SU-DHL-6 (cell line): ENCODE data around the gene DVL1.

Experiments used
- CTCF ChIP-seq: fragments of 200-600 bp; sonication (generic); IDR thresholded peaks from one replicate; pipeline ENCODE4 v1.5.1; 2017; ENCODE audit warnings: antibody characterized with exemption, mild to moderate bottlenecking, low read length, moderate library complexity; ENCODE audit not compliant: insufficient read depth, poor library complexity, severe bottlenecking
- EZH2phosphoT487 ChIP-seq: fragments of 200-600 bp; sonication (generic), shearing (Covaris generic); conservative IDR thresholded peaks from 2 replicates; pipeline ENCODE4 v1.6.1; 2018; ENCODE audit warnings: mild to moderate bottlenecking, antibody characterized with exemption, low read length, moderate library complexity, mixed read lengths

- TF ChIP-seq CTCF (no peak), EZH2phosphoT487 (no peak)
Measured at GRCh38 chr1:1326075-1326605, 23.1 kb downstream of the DVL1 start.
